ENCODE results near the gene PAPPA2. TPM values are rescaled to one million over a fixed set of nuclear protein-coding genes. Genes with fewer than 3 reads are reported as not detected.

The PAPPA2 gene
- total RNA-seq, 3 donors from 2014 or later: 1.2 to 3.9 (median 2.6) TPM

DNA sequence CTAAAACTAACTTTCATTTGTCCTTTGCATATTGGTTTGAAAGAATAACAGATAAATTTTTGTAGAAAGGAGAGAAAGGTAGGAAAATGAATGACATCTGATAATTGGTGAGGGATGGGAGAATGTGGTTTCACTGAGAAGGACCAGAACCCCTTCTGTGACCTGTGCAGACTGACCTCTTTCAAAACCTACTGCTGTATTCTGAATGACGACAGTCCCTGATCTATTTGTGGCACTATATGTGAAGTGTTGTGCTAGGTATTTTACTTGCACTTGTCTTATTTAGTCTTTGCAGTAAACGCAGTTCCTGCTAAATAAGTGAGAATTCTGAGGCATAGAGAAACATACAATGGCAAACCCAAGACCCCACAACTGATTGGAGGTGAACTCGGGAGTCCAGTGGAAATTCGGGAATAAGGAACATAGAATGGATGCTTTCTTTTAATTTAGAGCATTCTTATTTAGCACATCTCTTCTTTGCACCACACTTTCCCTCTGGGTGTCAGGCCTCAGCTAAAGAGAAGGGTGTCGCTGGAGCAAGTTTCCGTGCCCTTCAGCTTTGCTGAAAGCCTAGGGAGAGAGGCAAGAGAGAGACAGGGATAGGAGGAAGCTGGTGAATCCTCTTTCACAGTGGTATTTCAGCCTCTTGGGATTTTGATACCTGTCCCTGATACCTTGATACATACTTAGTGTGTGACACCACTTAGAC, 230.2 kb downstream of the PAPPA2 start:
- TF ChIP-seq, protein P1, sequence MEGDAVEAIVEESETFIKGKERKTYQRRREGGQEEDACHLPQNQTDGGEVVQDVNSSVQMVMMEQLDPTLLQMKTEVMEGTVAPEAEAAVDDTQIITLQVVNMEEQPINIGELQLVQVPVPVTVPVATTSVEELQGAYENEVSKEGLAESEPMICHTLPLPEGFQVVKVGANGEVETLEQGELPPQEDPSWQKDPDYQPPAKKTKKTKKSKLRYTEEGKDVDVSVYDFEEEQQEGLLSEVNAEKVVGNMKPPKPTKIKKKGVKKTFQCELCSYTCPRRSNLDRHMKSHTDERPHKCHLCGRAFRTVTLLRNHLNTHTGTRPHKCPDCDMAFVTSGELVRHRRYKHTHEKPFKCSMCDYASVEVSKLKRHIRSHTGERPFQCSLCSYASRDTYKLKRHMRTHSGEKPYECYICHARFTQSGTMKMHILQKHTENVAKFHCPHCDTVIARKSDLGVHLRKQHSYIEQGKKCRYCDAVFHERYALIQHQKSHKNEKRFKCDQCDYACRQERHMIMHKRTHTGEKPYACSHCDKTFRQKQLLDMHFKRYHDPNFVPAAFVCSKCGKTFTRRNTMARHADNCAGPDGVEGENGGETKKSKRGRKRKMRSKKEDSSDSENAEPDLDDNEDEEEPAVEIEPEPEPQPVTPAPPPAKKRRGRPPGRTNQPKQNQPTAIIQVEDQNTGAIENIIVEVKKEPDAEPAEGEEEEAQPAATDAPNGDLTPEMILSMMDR (IDR thresholded peaks at IDR 0.05): no peak
- TF ChIP-seq POLR2AphosphoS5 (IDR thresholded peaks at IDR 0.05) (no peak), POLR2A (IDR thresholded peaks at IDR 0.05) (no peak)
- H3K4me3 ChIP-seq: no peak overlapping the region
- no peaks in the 10 kb centered on the region for H3K27me3 ChIP-seq
- no peak for DNase-seq (ENCODE audit: low spot score in 2 of 2)
- no peaks in the 10 kb centered on the region for H3K9me3 ChIP-seq
- intact Hi-C loops (cut with DNase I; ENCODE audit: low total_unique reads): no loop called here
- no peak overlapping the region for H3K27ac ChIP-seq
- H3K4me1 ChIP-seq: no peaks in the 10 kb centered on the region
- H3K36me3 ChIP-seq: no peaks in the 10 kb centered on the region

DNA sequence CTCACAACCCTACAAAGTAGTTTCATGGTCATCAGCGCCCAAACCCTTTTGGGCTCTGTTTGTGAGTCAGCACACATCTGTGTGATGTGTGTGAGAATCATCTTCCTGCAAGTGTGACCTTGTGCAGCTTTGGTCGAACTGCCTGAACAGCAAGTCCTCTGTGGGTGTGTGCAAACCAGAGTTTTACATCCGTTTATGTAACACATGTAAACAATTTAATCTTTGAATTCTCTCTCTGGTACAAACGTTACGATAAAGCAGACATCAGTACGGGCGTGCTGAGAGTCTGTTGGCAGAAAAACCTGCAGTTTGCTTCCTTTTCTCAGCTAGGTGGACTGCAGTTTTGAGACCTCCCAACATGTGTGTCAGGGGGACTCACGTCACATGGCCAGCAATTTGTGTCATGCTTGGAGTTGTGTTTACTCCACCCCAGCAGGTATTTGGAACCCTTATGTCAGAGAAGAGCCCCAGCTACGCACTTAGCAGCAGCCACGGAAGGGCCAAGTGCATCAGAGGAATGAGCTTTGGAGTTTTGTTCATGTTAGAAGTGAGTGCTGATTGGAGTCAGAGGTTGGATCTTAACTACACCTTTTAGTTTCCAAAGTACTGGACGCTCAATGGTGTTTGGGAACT, 230.8 kb downstream of the PAPPA2 start:
- H3K36me3 ChIP-seq: no peaks in the 10 kb centered on the region
- H3K9me3 ChIP-seq: no peaks in the 10 kb centered on the region
- TF ChIP-seq POLR2A (IDR thresholded peaks at IDR 0.05): no peak
- TF ChIP-seq, protein P1 (IDR thresholded peaks at IDR 0.05): no peak
- no peak for TF ChIP-seq POLR2AphosphoS5 (IDR thresholded peaks at IDR 0.05)
- intact Hi-C loops (cut with DNase I; ENCODE audit: low total_unique reads): no loop called here
- DNase-seq (ENCODE audit: low spot score in 2 of 2): no peak
- H3K27ac ChIP-seq: no peak overlapping the region
- H3K27me3 ChIP-seq: no peaks in the 10 kb centered on the region
- H3K4me3 ChIP-seq: no peak overlapping the region
- H3K4me1 ChIP-seq: no peaks in the 10 kb centered on the region

DNA sequence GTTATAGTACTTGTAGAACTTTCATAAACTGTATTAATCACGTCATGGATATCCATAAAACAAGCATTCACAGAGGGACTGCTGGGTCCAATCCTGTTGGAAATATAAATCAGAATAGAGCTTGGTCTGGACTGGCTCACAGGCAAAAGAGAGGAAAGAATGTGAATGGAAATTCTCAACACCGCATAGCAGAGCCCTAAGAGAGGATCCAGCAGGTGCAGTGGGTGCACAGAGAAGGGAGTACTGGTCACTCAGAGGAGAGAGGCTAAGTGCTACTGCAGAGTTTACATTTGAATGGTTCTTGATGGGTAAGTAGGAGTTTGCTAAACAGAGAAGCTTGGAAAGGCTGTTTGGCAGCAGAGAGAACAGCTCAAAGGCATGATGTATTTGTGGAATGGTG, 231.7 kb downstream of the PAPPA2 start:
- DNase-seq (ENCODE audit: low spot score in 2 of 2): no peak
- intact Hi-C loops (cut with DNase I; ENCODE audit: low total_unique reads): no loop called here
- H3K27ac ChIP-seq: no peak overlapping the region

DNA sequence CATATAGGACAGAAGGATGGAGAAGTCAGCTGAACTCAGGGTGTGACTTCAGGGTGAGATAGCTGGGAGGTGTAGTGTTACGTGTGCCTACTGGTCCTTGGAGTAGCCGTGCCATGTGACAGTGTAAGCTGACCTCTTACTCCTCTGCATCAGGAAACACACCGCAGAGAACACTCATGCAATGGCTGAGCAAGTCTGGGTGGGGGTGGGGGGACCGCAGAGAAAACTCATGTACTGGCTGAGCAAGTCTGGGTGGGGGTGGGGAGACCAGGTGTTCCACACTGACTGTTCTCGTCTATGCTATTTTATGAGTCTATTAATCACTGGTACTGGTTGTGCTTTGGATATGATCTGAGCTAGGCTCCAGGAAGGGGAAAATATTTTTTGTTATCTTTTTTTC, 233.1 kb downstream of the PAPPA2 start:
- DNase-seq (ENCODE audit: low spot score in 2 of 2): no peak
- Histone ChIP-seq H3K27ac (no peak overlapping the region), H3K9me3 (no peaks in the 10 kb centered on the region), H3K4me1 (no peaks in the 10 kb centered on the region), H3K4me3 (no peak overlapping the region), H3K36me3 (no peaks in the 10 kb centered on the region), H3K27me3 (no peaks in the 10 kb centered on the region)
- TF ChIP-seq, protein P1 (IDR thresholded peaks at IDR 0.05): no peak
- no peak for TF ChIP-seq POLR2A (IDR thresholded peaks at IDR 0.05)
- intact Hi-C loops (cut with DNase I; ENCODE audit: low total_unique reads): no loop called here

More for the DNA sequence above, 231.7 kb downstream of the PAPPA2 start:
- H3K4me1 ChIP-seq: no peaks in the 10 kb centered on the region
- H3K9me3 ChIP-seq: no peaks in the 10 kb centered on the region
- H3K4me3 ChIP-seq: no peak overlapping the region
- TF ChIP-seq, protein P1 (IDR thresholded peaks at IDR 0.05): no peak
- TF ChIP-seq POLR2AphosphoS5 (IDR thresholded peaks at IDR 0.05) (no peak), POLR2A (IDR thresholded peaks at IDR 0.05) (no peak)
- H3K27me3 ChIP-seq: no peaks in the 10 kb centered on the region
- H3K36me3 ChIP-seq: no peaks in the 10 kb centered on the region

DNA sequence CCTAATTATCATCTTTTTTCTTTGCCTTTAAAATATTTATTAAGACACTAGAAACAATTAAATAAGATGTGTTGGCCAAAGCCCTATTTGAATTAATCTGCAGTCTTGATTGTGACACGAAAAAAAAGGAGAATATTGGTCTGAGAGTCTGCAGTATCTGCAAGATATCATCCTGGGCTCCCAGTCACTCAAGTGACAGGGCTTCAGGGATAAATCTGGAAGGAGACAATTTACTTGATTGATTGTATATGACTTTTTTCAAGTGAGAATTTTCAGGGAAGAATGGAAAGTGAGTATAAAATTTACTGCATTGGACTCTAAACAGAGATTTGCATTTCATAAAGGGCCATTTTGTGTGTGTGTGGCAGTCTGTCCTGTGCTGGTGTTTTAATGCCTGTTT, 233.7 kb downstream of the PAPPA2 start:
- TF ChIP-seq, protein P1 (IDR thresholded peaks at IDR 0.05): no peak
- TF ChIP-seq POLR2AphosphoS5 (IDR thresholded peaks at IDR 0.05): no peak
- no peak for TF ChIP-seq POLR2A (IDR thresholded peaks at IDR 0.05)
- H3K9me3 ChIP-seq: no peaks in the 10 kb centered on the region
- H3K27me3 ChIP-seq: no peaks in the 10 kb centered on the region
- no peak overlapping the region for H3K27ac ChIP-seq
- no peaks in the 10 kb centered on the region for H3K36me3 ChIP-seq
- DNase-seq (ENCODE audit: low spot score in 2 of 2): no peak
- H3K4me1 ChIP-seq: no peaks in the 10 kb centered on the region
- intact Hi-C loops (cut with DNase I; ENCODE audit: low total_unique reads): no loop called here
- H3K4me3 ChIP-seq: no peak overlapping the region

All from breast epithelium (tissue), 4 donors.